ENCODE data around the gene MASP2. TPM values are rescaled to one million over a fixed set of nuclear protein-coding genes. Genes with fewer than 3 reads are reported as not detected.

MASP2 gene
- total RNA-seq, 1 donor from 2014 or later = 0.73 TPM

DNA sequence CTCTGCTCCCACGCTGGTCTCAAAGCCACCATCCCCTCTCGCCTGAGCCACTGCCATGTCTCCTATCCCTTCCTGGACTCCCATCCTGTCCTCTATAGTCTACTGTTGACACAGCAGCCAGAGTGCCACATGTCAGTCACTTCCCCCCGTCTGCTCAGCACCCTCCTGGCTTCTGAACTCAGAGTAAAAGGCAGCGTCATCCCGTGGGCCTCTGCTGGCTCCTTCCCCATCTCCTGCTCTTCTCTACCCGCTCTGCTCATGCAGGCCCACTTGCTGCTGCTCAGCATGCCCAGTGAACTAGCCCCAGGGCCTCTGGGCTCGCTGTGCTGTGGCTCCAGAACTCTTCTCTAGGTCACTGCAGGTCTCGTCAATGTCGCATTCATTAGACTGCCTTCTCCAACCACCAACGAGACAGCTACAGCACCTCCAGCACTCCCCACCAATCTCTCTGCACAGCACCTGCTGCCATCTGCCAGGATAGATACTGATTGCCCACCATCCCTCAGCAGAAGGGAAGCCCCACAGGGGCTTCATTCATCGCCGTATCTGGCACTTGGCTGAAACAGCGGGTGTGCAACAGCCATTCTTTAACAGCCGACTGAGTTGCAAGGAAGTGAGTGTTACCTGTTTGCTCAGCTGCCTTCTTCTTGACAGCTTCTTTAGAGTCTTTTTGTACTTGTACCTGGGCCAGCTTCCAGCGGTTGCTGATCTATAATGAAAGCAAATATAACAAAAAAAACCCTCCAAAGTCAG lies 24.6 kb upstream of the MASP2 start:
- Mint-ChIP-seq H3K9me3 (ENCODE audit: unreplicated experiment) (no peaks in the 10 kb centered on the region), H3K36me3 (ENCODE audit: low read depth, unreplicated experiment) (peaks cover 21% of the 10 kb centered on the region), H3K4me3 (ENCODE audit: unreplicated experiment) (no peak overlapping the region), H3K27ac (ENCODE audit: unreplicated experiment) (no peak overlapping the region), H3K4me1 (ENCODE audit: low read depth, unreplicated experiment) (no peaks in the 10 kb centered on the region), H3K27me3 (ENCODE audit: low read depth, unreplicated experiment) (no peaks in the 10 kb centered on the region)
- DNase-seq (ENCODE audit: low read depth) (no peak), FAIRE-seq (no peak)
- Histone ChIP-seq H2AFZ (ENCODE audit: low read depth, low read length) (no peak overlapping the region), H3K4me3 (ENCODE audit: insufficient read depth, low read depth, low read length) (no peak overlapping the region), H3K9ac (ENCODE audit: low read length) (no peak overlapping the region), H3K27me3 (ENCODE audit: insufficient read depth, low read length) (no peaks in the 10 kb centered on the region), H4K20me1 (ENCODE audit: insufficient read depth, low read length) (peaks cover 7% of the 10 kb centered on the region), H3K79me2 (ENCODE audit: insufficient read depth, low read length) (no peaks in the 10 kb centered on the region), H3K4me2 (ENCODE audit: low read length) (no peak overlapping the region), H3K36me3 (ENCODE audit: insufficient read depth, low read length) (peaks cover 56% of the 10 kb centered on the region), H3K27ac (ENCODE audit: low read depth, low read length) (no peak overlapping the region), H3K4me1 (ENCODE audit: insufficient read depth, low read length) (no peaks in the 10 kb centered on the region), H3K9me3 (ENCODE audit: insufficient read depth, low read depth, low read length) (no peaks in the 10 kb centered on the region)
- TF ChIP-seq EZH2 (IDR thresholded peaks at IDR 0.05; ENCODE audit: insufficient read depth, low read length) = no peak
- TF ChIP-seq, protein P1, sequence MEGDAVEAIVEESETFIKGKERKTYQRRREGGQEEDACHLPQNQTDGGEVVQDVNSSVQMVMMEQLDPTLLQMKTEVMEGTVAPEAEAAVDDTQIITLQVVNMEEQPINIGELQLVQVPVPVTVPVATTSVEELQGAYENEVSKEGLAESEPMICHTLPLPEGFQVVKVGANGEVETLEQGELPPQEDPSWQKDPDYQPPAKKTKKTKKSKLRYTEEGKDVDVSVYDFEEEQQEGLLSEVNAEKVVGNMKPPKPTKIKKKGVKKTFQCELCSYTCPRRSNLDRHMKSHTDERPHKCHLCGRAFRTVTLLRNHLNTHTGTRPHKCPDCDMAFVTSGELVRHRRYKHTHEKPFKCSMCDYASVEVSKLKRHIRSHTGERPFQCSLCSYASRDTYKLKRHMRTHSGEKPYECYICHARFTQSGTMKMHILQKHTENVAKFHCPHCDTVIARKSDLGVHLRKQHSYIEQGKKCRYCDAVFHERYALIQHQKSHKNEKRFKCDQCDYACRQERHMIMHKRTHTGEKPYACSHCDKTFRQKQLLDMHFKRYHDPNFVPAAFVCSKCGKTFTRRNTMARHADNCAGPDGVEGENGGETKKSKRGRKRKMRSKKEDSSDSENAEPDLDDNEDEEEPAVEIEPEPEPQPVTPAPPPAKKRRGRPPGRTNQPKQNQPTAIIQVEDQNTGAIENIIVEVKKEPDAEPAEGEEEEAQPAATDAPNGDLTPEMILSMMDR (IDR thresholded peaks at IDR 0.05; ENCODE audit: insufficient read depth, low read depth, low read length) = no peak

DNA sequence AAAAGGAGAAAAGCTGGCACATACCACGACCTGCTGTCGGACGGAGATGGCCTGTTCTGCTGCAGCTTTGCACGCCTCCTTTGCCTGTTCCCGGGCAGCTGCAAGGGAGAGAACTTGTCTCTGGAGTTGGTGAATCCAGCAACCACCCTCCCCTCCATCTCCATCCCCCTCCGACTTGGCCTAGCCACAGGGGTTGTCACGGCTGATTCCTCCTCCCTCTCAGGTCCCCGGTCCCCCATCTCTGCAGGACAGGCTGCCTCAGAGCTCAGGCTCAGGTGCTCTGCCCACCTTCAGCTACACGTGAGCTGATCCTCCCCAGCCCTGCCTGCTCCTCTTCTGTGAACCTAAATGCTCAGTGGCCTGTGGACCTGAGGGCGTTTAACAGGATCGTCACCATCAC lies 23.8 kb upstream of the MASP2 start:
- Mint-ChIP-seq H3K4me3 (ENCODE audit: unreplicated experiment) (no peak overlapping the region), H3K27me3 (ENCODE audit: low read depth, unreplicated experiment) (no peaks in the 10 kb centered on the region), H3K27ac (ENCODE audit: unreplicated experiment) (no peak overlapping the region), H3K9me3 (ENCODE audit: unreplicated experiment) (no peaks in the 10 kb centered on the region), H3K36me3 (ENCODE audit: low read depth, unreplicated experiment) (peaks cover 19% of the 10 kb centered on the region), H3K4me1 (ENCODE audit: low read depth, unreplicated experiment) (no peaks in the 10 kb centered on the region)
- H3K4me2 ChIP-seq (ENCODE audit: low read length) = no peak overlapping the region
- H3K4me1 ChIP-seq (ENCODE audit: insufficient read depth, low read length) = no peaks in the 10 kb centered on the region
- no peaks in the 10 kb centered on the region for H3K27me3 ChIP-seq (ENCODE audit: insufficient read depth, low read length)
- H3K79me2 ChIP-seq (ENCODE audit: insufficient read depth, low read length) = no peaks in the 10 kb centered on the region
- no peak overlapping the region for H3K9ac ChIP-seq (ENCODE audit: low read length)
- H3K36me3 ChIP-seq (ENCODE audit: insufficient read depth, low read length) = peaks cover 53% of the 10 kb centered on the region
- no peak overlapping the region for H2AFZ ChIP-seq (ENCODE audit: low read depth, low read length)
- no peak for DNase-seq (ENCODE audit: low read depth)
- FAIRE-seq = no peak
- peaks cover 7% of the 10 kb centered on the region for H4K20me1 ChIP-seq (ENCODE audit: insufficient read depth, low read length)
- H3K4me3 ChIP-seq (ENCODE audit: insufficient read depth, low read depth, low read length) = no peak overlapping the region
- TF ChIP-seq, protein P1 (IDR thresholded peaks at IDR 0.05; ENCODE audit: insufficient read depth, low read depth, low read length) = no peak
- TF ChIP-seq EZH2 (IDR thresholded peaks at IDR 0.05; ENCODE audit: insufficient read depth, low read length) = no peak
- H3K27ac ChIP-seq (ENCODE audit: low read depth, low read length) = no peak overlapping the region
- H3K9me3 ChIP-seq (ENCODE audit: insufficient read depth, low read depth, low read length) = no peaks in the 10 kb centered on the region
